ENCODE results near the gene EBF3. TPM values are rescaled to one million over a fixed set of nuclear protein-coding genes. Genes with fewer than 3 reads are reported as not detected.

Gene EBF3
- total RNA-seq, 1 donor from 2014 or later, result 0.20 TPM

DNA sequence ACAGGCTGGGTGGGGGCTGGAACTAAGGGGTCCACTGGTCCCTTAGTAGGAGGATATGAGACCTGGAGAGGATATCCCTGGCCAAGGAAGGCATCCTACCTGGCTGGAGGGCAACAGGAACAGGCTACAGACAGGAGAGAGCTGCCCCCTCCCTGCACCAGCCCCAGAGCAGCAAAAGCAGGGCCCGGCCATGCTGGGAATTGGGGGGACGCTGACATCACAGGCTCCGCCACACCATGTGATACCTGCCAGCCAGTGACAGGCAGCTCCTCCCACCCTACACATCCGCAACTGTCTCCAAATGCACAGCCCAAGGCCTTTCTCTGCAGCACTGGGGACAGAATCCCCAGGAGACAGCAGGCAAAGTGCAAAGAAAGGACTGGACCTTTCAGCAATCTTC is 100.0 kb downstream of the EBF3 start:
- ATAC-seq, result no peak
- no peak overlapping the region for H3K4me3 ChIP-seq
- DNase-seq, result no peak
- H3K27me3 ChIP-seq, result peaks cover 5% of the 10 kb centered on the region
- H3K27ac ChIP-seq, result no peak overlapping the region
- TF ChIP-seq, protein P1, sequence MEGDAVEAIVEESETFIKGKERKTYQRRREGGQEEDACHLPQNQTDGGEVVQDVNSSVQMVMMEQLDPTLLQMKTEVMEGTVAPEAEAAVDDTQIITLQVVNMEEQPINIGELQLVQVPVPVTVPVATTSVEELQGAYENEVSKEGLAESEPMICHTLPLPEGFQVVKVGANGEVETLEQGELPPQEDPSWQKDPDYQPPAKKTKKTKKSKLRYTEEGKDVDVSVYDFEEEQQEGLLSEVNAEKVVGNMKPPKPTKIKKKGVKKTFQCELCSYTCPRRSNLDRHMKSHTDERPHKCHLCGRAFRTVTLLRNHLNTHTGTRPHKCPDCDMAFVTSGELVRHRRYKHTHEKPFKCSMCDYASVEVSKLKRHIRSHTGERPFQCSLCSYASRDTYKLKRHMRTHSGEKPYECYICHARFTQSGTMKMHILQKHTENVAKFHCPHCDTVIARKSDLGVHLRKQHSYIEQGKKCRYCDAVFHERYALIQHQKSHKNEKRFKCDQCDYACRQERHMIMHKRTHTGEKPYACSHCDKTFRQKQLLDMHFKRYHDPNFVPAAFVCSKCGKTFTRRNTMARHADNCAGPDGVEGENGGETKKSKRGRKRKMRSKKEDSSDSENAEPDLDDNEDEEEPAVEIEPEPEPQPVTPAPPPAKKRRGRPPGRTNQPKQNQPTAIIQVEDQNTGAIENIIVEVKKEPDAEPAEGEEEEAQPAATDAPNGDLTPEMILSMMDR (IDR thresholded peaks at IDR 0.05), result no peak
- H3K9me3 ChIP-seq, result no peaks in the 10 kb centered on the region
- no peaks in the 10 kb centered on the region for H3K4me1 ChIP-seq
- intact Hi-C loops (cut with DNase I), result no loop called here
- H3K36me3 ChIP-seq, result no peaks in the 10 kb centered on the region

DNA sequence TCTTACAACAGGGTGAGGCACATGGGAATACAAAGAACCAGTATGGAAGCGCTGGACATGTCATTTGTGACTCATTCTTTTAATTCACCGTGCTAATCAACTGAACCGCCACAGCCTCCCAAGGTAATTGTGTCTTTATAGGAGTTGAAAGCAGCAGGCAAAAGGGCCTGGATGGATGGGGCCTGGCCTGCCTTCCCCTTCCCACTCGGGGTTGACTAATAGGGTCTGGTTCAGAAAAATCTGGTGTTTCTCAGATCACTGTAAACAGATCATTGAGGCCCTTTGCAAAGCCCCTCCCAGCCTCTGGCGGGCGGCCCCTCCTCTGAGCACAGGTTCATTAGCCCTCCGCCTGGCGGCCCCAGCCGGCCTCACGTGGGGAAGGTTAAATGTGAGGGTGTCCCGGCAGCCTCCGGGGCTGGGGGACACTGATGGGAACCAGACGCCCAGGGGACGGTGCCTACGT is 100.8 kb downstream of the EBF3 start:
- Histone ChIP-seq H3K4me1 (no peaks in the 10 kb centered on the region), H3K27ac (no peak overlapping the region), H3K9me3 (no peaks in the 10 kb centered on the region), H3K4me3 (no peak overlapping the region), H3K27me3 (peaks cover 5% of the 10 kb centered on the region), H3K36me3 (no peaks in the 10 kb centered on the region)
- ATAC-seq (no peak), DNase-seq (no peak)
- intact Hi-C loops (cut with DNase I), result no loop called here
- TF ChIP-seq, protein P1 (IDR thresholded peaks at IDR 0.05), result no peak

DNA sequence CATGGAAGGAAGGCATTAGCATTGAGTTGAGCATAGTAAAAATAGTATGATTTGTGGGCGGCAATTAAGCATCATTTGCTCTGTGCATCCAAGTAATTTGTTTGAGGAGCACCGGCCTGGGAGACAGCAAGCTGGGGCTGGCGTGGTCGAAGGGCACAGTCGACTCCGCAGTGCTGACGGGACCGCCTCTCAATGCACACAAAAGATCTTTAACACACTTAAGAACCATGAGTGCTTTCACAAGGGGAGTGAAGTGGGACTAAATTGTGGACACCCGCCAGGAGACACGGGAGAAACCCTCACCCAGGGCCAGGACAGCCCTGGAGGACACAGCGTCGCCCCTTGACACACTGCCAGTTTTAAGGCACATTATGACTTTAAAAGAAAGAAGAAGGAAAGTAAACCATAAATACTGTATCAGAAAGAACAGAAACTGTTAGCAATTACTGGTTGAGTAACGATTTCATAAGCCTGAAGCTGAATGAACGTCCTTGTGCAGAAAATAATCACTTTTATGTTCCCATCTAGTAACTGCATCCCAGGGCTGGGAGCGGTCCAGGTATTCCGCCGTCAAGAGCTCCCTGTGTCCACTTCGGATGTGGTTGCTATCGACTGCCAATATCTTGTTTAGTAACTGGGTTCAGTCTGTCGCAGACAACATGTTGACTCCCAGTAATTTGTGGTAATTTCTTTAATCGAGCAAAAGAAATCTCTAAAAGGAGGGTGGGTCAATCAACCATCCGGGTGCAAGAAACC is 102.1 kb downstream of the EBF3 start:
- H3K27me3 ChIP-seq, result peaks cover 5% of the 10 kb centered on the region
- no peak overlapping the region for H3K4me3 ChIP-seq
- DNase-seq, result no peak
- H3K36me3 ChIP-seq, result no peaks in the 10 kb centered on the region
- intact Hi-C loops (cut with DNase I), result no loop called here
- H3K4me1 ChIP-seq, result no peaks in the 10 kb centered on the region
- no peak for ATAC-seq
- H3K9me3 ChIP-seq, result no peaks in the 10 kb centered on the region
- H3K27ac ChIP-seq, result no peak overlapping the region
- TF ChIP-seq, protein P1 (IDR thresholded peaks at IDR 0.05), result no peak

DNA sequence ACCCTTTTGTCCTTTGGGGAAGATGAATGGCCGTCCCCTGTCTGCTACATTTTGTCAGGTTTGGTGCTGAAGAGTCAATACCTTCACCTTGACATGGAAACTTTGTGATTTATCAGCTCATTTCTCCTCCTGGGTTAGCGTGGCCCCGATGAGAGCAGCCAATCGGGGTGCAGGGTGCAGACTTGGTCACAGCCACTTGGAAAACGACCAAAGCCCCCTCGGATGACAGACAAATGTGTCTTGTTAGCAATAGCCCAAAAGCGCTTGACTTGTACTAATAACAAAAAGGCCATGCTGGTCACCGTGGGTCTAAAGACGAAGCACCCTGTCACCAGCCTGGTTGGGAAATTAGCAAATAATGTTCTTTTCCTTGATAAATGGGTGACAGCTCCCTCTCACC is 103.7 kb downstream of the EBF3 start:
- Histone ChIP-seq H3K9me3 (no peaks in the 10 kb centered on the region), H3K4me1 (no peaks in the 10 kb centered on the region), H3K27me3 (peaks cover 5% of the 10 kb centered on the region), H3K4me3 (no peak overlapping the region), H3K36me3 (no peaks in the 10 kb centered on the region), H3K27ac (no peak overlapping the region)
- no peak for DNase-seq
- ATAC-seq, result no peak
- intact Hi-C loops (cut with DNase I), result no loop called here
- TF ChIP-seq, protein P1 (IDR thresholded peaks at IDR 0.05), result no peak

DNA sequence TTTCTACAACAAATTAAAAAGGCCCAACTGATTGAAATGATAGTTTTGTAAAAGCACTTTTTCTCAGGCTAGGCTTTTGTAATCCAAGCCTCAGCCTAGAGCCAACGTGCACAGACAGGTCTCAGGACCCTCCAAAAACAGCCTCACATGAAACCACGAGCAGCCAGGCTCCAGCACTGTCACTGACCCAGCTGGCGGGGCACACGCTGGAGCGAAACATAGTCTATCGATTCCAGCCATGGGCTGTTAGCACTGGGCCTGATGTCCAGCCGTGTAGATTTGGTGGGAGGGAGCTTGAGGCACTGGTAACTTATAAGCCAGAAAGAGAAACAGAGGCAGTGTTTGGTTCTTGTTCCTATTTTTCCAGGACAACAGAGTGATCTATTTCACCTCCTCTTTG is 104.5 kb downstream of the EBF3 start:
- H3K4me1 ChIP-seq, result no peaks in the 10 kb centered on the region
- ATAC-seq (no peak), DNase-seq (no peak)
- H3K4me3 ChIP-seq, result no peak overlapping the region
- intact Hi-C loops (cut with DNase I), result no loop called here
- no peak overlapping the region for H3K27ac ChIP-seq
- TF ChIP-seq, protein P1 (IDR thresholded peaks at IDR 0.05), result no peak
- H3K36me3 ChIP-seq, result no peaks in the 10 kb centered on the region
- H3K27me3 ChIP-seq, result peaks cover 5% of the 10 kb centered on the region
- H3K9me3 ChIP-seq, result no peaks in the 10 kb centered on the region
